HG03066 (cell line): ENCODE measurements around the gene VPS72.
A peak's percentile ranks its signal among the peaks of the same experiment; 100 is the strongest.
"Not testable (repeated sequence)": the region's sequence is repeated elsewhere in the genome, so short reads cannot be mapped to it uniquely, and the experiment has no call there.

ENCODE experiments used
- ATAC-seq: cut with Tn5 transposase; IDR thresholded peaks from one replicate; pipeline ENCODE4 v1.9.1; 2021; ENCODE audit warnings: low read depth; ENCODE audit not compliant: unreplicated experiment

Gene VPS72

DNA sequence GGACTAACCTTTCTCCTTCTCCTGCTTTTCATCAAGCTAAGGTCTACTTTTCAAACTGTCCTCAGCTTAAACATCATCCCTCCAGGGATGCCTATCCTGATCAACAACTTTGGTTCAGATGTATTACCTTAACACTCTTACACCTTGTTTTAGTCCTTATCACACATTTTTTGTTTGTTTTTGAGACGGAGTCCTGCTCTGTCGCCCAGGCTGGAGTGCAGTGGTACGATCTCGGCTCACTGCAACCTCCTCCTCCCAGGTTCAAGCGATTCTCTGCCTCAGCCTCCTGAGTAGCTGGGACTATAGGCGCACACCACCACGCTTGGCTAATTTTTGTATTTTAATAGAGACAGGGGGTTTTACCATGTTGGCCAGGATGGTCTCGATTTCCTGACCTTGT is 1.3 kb downstream of the VPS72 start:
- ATAC-seq, result not testable (repeated sequence)

DNA sequence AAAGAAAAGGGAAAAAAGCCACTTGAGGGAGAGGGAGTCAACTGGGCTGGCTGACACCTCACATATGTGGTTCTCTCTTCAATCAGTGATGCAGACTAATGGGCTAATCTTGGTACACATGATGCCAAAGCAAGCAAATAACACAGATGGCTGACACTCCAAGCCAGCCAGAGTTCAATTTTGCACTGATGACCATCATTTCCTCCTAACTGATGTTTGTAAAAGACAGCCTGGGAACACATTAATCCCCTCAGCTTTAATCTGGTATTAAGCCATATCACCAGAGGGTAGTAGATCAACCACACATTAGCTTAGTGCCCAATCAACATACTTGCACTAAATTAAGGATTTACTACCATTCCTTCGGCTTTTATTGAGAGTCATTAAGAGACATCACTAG is 2.8 kb downstream of the VPS72 start:
- ATAC-seq, result no peak

DNA sequence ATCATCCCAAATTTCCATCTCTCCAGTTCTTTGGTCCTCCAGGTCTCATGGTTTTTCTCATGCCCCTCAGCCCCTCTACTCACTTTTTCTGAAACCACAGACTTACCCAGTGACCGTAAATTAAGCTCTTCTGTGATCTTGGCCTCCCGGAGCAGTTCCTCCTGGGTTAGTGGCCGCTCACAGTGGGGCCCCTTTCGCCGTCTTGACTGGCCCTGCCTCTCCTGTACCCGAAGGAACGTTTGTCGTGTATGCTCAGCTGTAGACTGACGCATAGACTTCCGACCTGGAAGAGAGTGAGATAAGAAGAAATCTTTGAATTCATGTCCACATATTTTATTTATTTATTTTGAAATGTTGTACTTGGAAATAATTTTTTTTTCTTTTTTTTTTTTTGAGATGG is 5.8 kb downstream of the VPS72 start:
- ATAC-seq, result no peak

DNA sequence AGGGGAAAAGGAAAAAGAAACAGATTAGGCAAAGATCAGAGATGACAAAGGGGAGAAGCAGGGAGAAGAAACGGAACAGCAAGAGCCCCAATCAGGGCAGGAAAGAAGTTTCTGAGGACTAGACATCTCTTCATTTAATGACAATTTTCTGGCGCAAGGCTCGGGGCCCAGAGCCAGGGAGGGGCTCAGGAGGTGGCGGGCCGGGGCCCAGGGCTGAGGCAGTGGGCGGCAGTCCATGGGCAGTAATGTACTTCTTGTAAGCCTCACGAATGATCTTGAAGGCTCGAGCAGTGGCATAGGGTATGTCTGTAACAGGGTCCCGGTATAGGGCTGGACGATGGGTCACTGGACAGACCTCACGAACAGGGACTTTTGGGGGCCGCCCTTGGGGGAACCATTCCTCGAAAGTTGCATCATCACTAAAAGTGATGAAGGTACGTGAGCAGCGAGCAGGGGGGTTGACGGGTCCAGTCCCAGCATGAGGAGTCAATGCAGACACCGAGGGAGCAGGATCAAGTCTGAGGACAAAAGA is 13.4 kb downstream of the VPS72 start:
- ATAC-seq, result no peak

DNA sequence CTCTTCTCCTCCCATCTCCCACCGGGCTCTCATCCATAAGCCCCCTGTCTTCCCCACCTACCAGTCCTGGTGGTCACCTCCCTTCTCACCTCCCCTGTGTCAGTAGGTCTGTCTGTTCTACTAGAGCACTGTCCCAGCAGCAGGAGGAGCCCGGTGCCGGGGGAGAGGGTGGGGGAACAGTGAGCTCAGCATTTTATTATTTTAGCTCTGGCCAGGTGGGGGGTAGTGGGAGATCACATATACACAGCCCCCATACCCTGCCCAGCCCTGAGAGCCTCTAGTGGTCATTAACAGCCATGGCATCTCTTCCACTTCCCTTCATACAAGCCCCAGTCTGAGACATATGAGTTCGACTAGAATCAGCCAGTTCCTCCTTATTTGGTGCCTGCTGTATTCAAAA is 14.1 kb downstream of the VPS72 start, which contains the start of gene TMOD4:
Gene TMOD4, minus strand, starts transcription at position 119 of the 400 bp plus-strand sequence. CDS start 1,106 bp downstream, outside the sequence.
- no peak for ATAC-seq

DNA sequence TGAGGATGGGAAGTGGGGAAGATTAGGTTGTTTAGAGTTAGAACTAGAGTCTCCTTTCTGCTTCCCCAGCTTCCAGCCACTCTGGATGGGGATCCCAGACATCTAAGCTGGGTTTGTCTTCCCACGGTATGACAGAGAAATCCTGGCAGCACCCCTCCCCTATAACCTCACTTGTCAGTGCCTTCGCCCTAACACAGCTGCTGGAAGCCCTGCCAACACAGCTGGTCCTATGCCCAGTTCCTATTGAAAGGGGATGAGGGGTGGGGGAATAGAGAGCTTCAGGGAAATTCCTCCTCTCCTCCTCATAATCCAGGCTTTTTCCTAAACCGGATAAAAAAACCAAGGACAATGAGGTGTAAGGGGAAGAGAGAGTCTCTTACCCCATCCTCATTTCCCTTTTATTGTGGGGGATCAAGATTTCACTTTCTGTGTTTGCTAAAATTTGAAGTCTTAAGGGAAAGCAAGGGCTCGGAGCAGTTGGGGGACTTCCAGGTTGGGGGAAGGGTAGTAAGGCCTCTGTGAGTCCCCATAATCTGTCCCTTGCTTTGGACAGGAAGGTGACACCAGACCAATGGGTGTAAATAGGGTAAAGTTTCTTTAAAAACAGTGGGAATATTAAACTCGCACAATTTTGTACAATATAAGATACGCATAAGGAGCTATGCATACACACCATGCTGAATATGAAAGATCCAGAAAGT is 14.8 kb downstream of the VPS72 start:
- no peak for ATAC-seq

GRCh38 chr1:151171190-151171589 is 18.8 kb downstream of the VPS72 start:
- no peak for ATAC-seq

DNA sequence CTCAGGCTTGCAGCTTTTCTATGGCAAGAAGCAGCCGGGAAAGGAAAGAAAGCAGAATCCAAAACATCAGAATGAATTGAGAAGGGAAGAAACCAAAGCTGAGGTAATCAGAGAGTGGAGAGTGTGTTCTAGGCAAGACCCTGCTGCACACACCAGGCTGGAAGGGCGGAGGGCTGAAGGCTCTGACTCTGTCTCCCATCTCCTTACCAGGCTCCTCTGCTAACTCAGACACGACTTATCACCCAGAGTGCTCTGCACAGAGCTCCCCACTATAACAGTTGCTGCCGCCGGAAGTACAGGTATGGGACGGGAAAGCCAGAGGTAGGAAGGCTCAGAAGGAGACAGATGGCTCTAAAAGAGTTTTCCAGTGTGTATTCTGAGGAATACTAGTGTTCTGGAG is 22.9 kb downstream of the VPS72 start:
- no peak for ATAC-seq

GRCh38 chr1:151166505-151166956 is 23.5 kb downstream of the VPS72 start:
- ATAC-seq, result no peak

DNA sequence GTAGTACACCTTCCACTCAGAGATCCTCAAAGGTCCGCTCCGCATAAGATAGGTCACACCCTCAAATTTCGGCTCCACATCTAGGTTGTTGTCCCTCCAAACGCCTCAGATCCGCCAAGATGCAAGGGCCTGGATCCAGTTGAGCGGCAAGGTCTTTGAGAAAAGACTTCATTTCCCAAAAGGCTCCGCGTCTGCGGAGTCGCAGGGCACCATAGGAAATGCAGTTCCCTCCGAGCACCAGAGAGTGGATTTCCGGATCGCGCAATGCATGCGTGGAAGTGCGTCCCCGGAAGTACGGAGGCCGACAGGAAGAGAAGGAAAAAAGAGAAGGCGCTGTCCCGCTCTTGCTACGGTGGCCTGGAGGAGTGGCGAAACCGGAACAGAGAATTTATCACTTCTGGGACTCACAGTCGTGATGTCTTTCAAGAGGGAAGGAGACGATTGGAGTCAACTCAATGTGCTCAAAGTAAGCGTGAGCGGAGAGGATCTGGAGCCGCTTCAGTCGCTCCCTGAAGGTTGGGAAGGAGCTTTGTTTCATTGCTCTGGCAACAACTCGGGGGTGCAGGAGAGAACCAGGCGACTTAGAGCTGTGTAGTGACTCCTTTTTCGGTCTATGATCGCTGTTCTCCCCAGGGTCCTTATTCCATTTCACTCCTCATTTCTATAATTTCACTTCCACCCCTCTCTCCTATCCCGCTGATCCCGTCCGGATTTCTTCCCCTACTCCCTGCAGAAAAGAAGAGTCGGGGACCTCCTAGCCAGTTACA is 24.1 kb downstream of the VPS72 start, which contains the start of the genes LYSMD1 and SCNM1:
Gene LYSMD1, minus strand, starts transcription at position 165 of the 767 bp plus-strand sequence. CDS start 644 bp downstream, outside the sequence.
Gene SCNM1, plus strand, starts transcription at position 407 of the 767 bp plus-strand sequence. Its CDS starts 9 bp downstream, at position 416.
- ATAC-seq, result peak; percentile 89

DNA sequence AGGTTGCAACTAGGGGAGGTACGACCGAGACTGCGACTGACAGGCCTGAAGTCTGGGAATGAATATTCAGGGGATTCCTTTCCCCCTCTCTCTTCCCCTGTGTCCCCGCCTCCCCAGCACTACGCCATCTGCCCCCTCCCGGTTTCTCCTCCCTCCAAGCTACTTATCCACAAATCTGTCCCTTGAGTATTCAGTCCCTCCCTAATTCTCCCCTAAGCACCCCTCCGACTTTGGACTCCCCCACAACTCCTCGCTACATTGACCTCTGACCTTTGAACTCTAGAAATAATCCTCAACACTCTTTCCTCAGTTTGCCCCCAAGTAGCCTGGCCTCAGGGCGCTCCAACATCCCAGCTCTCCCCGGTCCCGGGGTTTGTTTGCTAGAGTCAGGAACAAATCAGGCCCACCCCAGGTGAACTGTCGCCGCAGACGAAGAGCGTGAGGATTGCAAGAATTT is 24.7 kb downstream of the VPS72 start:
- ATAC-seq, result peak; percentile 11

DNA sequence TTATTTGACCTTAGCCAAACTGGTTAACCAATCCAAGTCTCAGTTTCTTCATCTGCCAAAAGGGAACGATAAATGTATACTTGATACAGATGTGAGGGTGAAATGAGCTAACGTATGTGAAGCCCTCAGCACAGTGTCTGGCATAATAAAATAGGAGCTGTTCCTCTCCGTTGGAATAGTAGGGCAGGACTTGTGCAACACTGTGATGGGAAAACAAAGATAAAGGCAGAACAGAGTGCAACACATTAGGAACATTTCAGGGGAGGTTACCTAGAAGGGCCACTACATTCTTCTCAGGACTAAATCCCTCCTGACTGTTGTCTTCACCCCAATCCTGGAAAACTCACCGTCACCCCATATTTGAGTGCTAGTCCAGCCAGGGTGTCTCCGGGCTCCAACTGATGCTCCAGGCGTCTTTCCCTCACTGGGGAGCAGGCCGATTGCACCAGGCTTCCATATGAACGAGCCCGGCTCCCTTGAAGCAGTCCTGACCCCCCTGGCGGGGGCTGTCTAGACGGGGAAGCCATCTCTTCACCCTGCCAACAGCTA is 25.2 kb downstream of the VPS72 start:
- no peak for ATAC-seq

GRCh38 chr1:151159373-151159772 is 30.6 kb downstream of the VPS72 start:
- ATAC-seq, result no peak

- no peak for ATAC-seq
Measured at GRCh38 chr1:151158751-151159251, 31.2 kb downstream of the VPS72 start.

GRCh38 chr1:151158326-151158725 is 31.7 kb downstream of the VPS72 start:
- no peak for ATAC-seq

DNA sequence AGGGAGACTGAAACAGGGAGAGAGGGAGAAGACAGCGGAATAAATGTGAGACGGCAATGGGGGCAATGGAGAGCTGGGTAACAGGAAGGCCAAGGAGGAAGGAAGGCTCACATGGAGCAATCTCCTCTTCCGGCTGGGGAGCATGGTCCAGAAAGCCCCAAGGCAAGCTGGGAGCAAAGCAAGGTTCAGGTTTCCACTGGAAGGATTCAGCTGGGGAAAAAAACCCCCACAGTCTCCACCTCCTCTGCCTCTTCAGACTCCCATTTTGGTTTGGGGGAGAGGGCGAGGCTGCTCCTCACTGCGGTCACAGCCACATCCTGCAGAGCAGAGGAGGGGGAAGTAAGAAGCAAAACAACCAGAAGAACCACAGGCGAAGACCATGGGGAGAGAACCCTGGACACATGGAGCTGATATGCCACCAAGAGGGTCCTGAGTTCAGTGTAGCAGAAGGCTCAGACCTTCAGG is 32.9 kb downstream of the VPS72 start:
- no peak for ATAC-seq

DNA sequence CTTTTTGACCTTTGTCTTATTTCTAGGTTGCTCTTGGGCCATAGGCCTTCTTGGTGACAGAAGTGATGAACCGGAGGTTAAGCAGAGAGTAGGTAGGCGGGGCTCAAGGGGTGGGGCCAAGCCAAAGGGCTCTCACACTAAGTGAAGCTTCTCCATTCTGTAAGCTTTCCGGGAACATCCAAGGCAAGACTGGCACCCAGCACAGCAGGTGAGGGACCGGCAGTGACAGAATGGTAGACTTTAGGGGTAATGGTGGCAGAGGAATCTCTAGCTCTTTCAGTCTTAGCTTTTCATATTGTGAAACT is 33.5 kb downstream of the VPS72 start, which contains the start of gene TNFAIP8L2:
Gene TNFAIP8L2, plus strand, starts transcription at position 135 of the 305 bp plus-strand sequence. CDS start 2,049 bp downstream, outside the sequence.
- ATAC-seq, result peak; percentile 84

- no peak for ATAC-seq
Measured at GRCh38 chr1:151147665-151148064, 42.3 kb downstream of the VPS72 start.

DNA sequence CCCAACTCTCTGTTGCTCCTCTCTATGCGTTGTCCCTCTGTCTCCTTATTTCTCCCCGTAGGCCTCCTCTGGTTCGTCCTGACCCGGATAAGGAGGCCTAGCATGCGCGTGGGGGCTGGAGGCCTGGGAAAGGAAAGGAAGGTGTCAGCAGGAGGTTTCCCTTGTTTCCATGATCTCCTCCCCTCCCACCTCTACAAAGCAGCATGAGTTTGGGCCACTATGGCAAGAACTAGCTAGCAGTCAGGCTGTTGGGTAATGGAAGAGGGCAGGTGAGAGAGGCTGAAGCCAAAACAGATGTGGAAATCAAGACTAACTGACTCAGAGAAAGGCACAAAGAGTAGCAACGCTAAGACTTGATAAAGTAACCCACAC is 42.9 kb downstream of the VPS72 start:
- ATAC-seq, result no peak

- peak; percentile 95 for ATAC-seq
Measured at GRCh38 chr1:151146412-151147131, 43.4 kb downstream of the VPS72 start, which contains the start of gene SEMA6C. Gene SEMA6C, minus strand, starts transcription at chr1:151146631. Its CDS starts 4,010 bp downstream, at chr1:151142621.
